ENCODE data around the gene RBM17. TPM values are rescaled to one million over a fixed set of nuclear protein-coding genes. Genes with fewer than 3 reads are reported as not detected.
A peak's percentile ranks its signal among the peaks of the same experiment; 100 is the strongest.

Gene RBM17
- total RNA-seq, 1 experiment from 2014 or later: 133 TPM

DNA sequence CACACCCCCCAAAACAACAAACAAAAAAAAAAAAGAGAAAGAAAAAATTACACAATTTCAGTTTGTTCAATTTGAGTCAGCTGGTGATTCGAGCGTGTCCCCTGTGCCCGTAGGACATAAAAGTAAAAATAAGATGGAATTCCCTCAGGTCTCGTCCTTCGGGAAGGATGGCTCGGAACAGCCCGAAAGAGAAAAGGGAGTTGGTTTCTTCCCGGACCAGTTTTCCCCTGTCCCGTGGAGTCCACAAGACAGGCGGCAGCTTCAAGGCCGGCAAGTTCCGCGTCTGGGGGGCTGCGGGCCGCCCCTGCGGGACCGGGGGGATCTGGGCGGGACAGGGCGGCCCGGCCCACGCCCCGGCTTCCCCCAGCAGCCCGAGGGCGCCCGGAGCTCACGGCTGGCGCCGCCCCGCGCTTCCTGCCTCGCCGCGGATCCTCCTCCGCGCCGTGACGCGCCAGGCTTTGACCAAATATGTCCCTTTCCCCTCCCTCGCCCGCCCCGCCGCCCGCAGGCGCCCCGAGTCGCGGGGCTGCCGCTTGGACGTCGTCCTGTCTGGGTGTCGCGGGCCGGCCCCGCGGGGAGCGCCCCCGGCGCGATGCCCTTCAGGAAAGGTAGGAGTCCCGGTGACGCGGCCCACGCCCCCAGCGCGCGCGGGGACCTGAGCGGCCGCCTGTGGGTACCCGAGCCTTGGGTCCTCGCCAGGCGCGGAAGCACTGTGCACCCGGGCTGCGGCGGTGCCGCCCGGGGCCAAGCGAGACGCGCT lies 55.8 kb downstream of the RBM17 start:
- peak overlapping the region; percentile 85 for H3K4me3 Mint-ChIP-seq (ENCODE audit: low read depth, unreplicated experiment)
- peaks cover 46% of the 10 kb centered on the region for H3K36me3 Mint-ChIP-seq (ENCODE audit: insufficient read depth, unreplicated experiment)
- TF ChIP-seq, protein P1, sequence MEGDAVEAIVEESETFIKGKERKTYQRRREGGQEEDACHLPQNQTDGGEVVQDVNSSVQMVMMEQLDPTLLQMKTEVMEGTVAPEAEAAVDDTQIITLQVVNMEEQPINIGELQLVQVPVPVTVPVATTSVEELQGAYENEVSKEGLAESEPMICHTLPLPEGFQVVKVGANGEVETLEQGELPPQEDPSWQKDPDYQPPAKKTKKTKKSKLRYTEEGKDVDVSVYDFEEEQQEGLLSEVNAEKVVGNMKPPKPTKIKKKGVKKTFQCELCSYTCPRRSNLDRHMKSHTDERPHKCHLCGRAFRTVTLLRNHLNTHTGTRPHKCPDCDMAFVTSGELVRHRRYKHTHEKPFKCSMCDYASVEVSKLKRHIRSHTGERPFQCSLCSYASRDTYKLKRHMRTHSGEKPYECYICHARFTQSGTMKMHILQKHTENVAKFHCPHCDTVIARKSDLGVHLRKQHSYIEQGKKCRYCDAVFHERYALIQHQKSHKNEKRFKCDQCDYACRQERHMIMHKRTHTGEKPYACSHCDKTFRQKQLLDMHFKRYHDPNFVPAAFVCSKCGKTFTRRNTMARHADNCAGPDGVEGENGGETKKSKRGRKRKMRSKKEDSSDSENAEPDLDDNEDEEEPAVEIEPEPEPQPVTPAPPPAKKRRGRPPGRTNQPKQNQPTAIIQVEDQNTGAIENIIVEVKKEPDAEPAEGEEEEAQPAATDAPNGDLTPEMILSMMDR (IDR thresholded peaks at IDR 0.05; ENCODE audit: unreplicated experiment): no peak
- H3K27me3 Mint-ChIP-seq (ENCODE audit: unreplicated experiment): peaks cover 1% of the 10 kb centered on the region
- CTCF ChIA-PET: interaction anchor here (0.6 to 0.9 kb wide), 4 partner anchors 51 to 271 kb away, joined by 3 to 5 read pairs (median 4); no protein-coding TSS in a partner anchor
- no peaks in the 10 kb centered on the region for H3K9me3 Mint-ChIP-seq (ENCODE audit: low read depth, unreplicated experiment)
- intact Hi-C loops (cut with micrococcal nuclease; ENCODE audit: unreplicated experiment): no loop called here
- peaks cover 40% of the 10 kb centered on the region for H3K4me1 Mint-ChIP-seq (ENCODE audit: low read depth, unreplicated experiment)
- H3K27ac Mint-ChIP-seq (ENCODE audit: unreplicated experiment): peak overlapping the region; percentile 67
- no TSS peak for BruUV-seq (replicated peaks)
- DNase-seq: peak; percentile 85

DNA sequence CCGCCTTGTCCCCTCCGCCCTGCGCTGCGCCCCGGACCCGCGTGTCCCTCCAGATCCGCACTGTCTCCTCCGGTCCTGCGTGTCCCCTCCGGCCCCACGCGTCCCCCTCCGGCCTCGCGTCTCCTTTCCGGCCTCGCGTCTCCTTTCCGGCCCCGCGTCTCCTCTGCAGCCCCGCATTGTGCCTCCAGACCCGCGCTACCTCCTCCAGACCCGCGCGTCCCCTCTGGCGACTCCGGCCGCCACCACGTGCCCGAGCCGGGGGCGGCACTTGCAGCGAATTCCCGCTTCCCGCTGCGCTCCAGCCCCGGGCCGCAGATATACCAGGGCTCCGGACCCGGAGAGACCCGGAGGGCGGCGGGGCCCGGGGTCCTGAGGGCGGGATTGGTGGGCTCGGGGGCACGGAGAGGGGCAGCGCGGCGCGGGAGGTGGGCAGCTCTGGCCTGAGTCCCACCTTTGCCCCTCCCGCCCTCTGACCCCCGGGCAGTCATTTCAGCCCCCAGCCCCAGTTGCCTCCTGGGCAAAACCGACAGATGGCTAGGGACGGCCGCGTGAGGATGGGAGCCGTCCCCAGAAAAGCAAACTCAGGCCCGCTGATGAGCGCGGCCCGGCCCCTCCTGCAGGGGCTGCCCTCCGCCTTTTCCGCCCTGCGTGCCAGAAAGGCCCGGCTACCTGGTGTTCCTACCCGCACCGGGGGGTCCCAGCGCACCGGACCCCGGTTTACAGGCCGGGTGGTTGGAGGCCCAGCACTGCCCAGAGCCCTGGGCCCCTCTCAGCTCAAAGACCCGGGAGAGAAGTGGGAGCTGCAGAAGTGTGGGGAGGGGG lies 56.5 kb downstream of the RBM17 start:
- no peak for DNase-seq
- H3K27ac Mint-ChIP-seq (ENCODE audit: unreplicated experiment): peak overlapping the region; percentile 47
- no TSS peak for BruUV-seq (replicated peaks)
- H3K27me3 Mint-ChIP-seq (ENCODE audit: unreplicated experiment): no peaks in the 10 kb centered on the region
- TF ChIP-seq, protein P1 (IDR thresholded peaks at IDR 0.05; ENCODE audit: unreplicated experiment): no peak
- intact Hi-C loops (cut with micrococcal nuclease; ENCODE audit: unreplicated experiment): no loop called here
- peak overlapping the region; percentile 85 for H3K4me3 Mint-ChIP-seq (ENCODE audit: low read depth, unreplicated experiment)
- CTCF ChIA-PET: no interaction called here
- H3K9me3 Mint-ChIP-seq (ENCODE audit: low read depth, unreplicated experiment): no peaks in the 10 kb centered on the region
- peaks cover 46% of the 10 kb centered on the region for H3K36me3 Mint-ChIP-seq (ENCODE audit: insufficient read depth, unreplicated experiment)
- peaks cover 40% of the 10 kb centered on the region for H3K4me1 Mint-ChIP-seq (ENCODE audit: low read depth, unreplicated experiment)

DNA sequence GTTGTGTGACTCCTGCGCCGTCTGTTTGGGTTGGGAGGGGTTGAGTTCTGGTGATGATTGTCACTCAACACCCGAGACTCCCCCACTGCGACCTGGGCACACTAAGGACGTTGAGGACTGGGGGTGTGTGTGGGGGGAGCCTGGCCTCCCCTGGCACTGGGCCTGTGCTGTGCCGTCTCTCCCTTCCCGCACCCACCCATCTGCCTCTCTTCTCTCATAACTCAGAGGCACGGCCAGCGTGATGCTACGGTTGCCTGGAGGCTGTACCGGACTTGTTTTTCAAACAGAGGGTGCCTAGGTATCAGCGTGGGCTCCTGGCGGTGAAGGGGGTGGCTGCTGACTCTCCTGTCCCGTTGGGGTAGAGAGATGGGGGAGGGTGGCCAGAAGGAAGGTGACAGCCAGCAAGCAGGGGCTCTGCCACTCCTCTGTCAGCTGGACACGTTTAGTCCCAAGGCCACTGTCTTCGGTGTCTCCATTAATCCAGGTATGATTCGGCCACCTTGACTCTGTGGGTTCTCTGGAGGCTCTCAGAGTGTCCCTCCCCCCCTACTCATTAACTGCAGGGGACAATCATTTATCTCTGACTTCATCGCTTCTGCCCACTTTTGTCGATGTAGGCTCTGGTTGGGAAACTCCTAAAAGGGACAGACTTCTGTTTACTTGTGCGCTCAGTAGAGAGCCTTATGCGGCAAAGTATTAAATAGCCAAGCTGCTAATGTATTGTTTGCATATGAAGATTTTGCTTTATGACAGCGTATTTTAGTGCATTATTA lies 57.4 kb downstream of the RBM17 start:
- H3K4me1 Mint-ChIP-seq (ENCODE audit: low read depth, unreplicated experiment): peaks cover 44% of the 10 kb centered on the region

DNA sequence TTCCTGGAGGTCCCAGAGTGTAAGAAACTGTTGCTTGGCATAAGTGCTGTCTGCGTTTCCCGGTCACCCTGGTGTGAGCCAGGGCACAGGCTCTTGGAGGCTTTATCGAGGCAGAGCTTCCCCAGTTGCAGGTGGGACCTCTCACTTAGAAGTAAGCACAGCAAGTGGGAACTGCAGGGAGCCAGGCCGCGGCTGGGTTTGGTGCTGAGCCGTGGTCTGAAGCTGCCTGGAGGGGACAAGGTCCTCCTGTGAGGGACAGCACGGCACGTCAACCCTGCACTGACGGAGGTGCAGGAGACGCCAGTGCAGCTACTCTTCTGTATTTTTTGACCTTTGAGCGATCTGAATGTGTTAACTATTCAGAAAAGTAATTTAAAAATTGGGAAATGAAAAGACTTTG lies 58.1 kb downstream of the RBM17 start:
- no peaks in the 10 kb centered on the region for H3K9me3 Mint-ChIP-seq (ENCODE audit: low read depth, unreplicated experiment)
- intact Hi-C loops (cut with micrococcal nuclease; ENCODE audit: unreplicated experiment): no loop called here
- CTCF ChIA-PET: no interaction called here
- peaks cover 43% of the 10 kb centered on the region for H3K4me1 Mint-ChIP-seq (ENCODE audit: low read depth, unreplicated experiment)
- no peak for DNase-seq
- BruUV-seq (replicated peaks): no TSS peak
- no peak overlapping the region for H3K4me3 Mint-ChIP-seq (ENCODE audit: low read depth, unreplicated experiment)
- peaks cover 32% of the 10 kb centered on the region for H3K36me3 Mint-ChIP-seq (ENCODE audit: insufficient read depth, unreplicated experiment)
- H3K27me3 Mint-ChIP-seq (ENCODE audit: unreplicated experiment): no peaks in the 10 kb centered on the region
- no peak overlapping the region for H3K27ac Mint-ChIP-seq (ENCODE audit: unreplicated experiment)
- TF ChIP-seq, protein P1 (IDR thresholded peaks at IDR 0.05; ENCODE audit: unreplicated experiment): no peak

More for the DNA sequence above, 57.4 kb downstream of the RBM17 start:
- TF ChIP-seq, protein P1 (IDR thresholded peaks at IDR 0.05; ENCODE audit: unreplicated experiment): no peak
- Mint-ChIP-seq H3K4me3 (ENCODE audit: low read depth, unreplicated experiment) (peak overlapping the region; percentile 85), H3K27me3 (ENCODE audit: unreplicated experiment) (no peaks in the 10 kb centered on the region), H3K36me3 (ENCODE audit: insufficient read depth, unreplicated experiment) (peaks cover 39% of the 10 kb centered on the region), H3K27ac (ENCODE audit: unreplicated experiment) (peak overlapping the region; percentile 47), H3K9me3 (ENCODE audit: low read depth, unreplicated experiment) (no peaks in the 10 kb centered on the region)
- CTCF ChIA-PET: no interaction called here
- intact Hi-C loops (cut with micrococcal nuclease; ENCODE audit: unreplicated experiment): no loop called here
- DNase-seq: no peak
- BruUV-seq (replicated peaks): TSS peak; percentile 18
